ENCODE data around the gene SPIRE2. TPM values are rescaled to one million over a fixed set of nuclear protein-coding genes. Genes with fewer than 3 reads are reported as not detected.

SPIRE2 gene
- total and polyA plus RNA-seq, 2 of the 13 experiments (the other 11 are each of a cell fraction or from before 2014, with no cell fraction given): 13.3 to 37.5 TPM

DNA sequence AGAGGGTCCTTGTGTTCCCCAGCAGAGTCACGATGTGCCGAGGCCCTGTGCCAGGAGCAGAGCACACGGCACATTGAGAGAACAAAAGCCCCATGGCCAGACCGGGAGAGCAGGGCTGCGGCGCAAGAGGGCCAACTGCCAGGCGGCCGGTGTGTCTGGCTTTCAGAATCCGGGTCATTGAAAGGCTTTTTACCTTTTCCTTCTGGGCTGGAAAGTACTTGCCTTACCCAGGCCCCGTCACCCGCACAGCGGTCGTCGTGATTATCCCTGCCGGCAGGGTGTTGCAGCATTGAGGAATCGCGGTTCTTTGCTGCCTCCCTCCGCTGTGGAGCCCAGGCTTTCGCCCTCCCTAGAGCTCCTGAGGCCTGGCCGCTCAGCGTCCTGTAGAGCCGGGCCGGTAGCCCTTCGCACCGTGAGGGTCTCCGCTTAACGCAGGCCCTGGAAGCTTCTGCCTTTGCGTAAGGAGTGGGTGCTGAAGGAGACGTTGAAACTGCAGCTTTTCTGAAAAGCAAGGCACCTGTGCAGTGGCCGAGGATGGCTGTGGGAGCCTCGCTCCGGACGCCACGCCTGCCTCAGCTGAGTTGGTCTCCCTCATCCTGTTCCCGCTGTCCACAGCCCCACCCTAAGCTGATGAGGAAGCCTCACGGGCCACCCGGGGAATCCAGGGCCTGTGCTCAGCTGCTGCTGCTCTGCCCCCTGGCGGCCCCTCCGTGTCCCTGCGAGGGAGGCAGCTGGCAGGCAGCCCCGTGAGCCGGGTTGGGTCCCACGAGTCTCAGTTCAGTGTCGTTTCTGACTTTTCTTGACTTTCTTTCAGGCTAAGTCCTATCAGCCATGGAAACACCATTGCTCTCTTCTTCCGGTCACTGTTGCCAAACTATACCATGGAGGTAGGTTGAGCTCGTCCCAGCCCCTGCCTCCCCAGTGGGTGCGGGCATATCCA is 81.8 kb downstream of the SPIRE2 start (continued):
- TF ChIP-seq, protein P1, sequence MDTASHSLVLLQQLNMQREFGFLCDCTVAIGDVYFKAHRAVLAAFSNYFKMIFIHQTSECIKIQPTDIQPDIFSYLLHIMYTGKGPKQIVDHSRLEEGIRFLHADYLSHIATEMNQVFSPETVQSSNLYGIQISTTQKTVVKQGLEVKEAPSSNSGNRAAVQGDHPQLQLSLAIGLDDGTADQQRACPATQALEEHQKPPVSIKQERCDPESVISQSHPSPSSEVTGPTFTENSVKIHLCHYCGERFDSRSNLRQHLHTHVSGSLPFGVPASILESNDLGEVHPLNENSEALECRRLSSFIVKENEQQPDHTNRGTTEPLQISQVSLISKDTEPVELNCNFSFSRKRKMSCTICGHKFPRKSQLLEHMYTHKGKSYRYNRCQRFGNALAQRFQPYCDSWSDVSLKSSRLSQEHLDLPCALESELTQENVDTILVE (CRISPR knock-in tag; IDR thresholded peaks at IDR 0.05): no peak
- TF ChIP-seq ZMYM2 (CRISPR knock-in tag; IDR thresholded peaks at IDR 0.05) (no peak), BHLHE40 (IDR thresholded peaks at IDR 0.05; ENCODE audit: low read length) (peak; percentile 61), ZNF446 (CRISPR knock-in tag; IDR thresholded peaks at IDR 0.05) (no peak), ZNF430 (CRISPR knock-in tag; IDR thresholded peaks at IDR 0.05) (no peak), TCF12 (IDR thresholded peaks at IDR 0.05) (no peak), TCF12 (CRISPR knock-in tag; IDR thresholded peaks at IDR 0.05) (no peak), MEIS2 (CRISPR knock-in tag; IDR thresholded peaks at IDR 0.05) (peak; percentile 50; the same call in 1 of the 2 replicates), ZNF839 (CRISPR knock-in tag; IDR thresholded peaks at IDR 0.05; ENCODE audit: borderline replicate concordance) (no peak), CHD4 (IDR thresholded peaks at IDR 0.05; ENCODE audit: borderline replicate concordance, low read length) (no peak), ZNF75D (CRISPR knock-in tag; IDR thresholded peaks at IDR 0.05; ENCODE audit: borderline replicate concordance) (no peak), ZNF296 (CRISPR knock-in tag; conservative IDR thresholded peaks at IDR 0.05) (no peak), LBX2 (CRISPR knock-in tag; IDR thresholded peaks at IDR 0.05; ENCODE audit: borderline replicate concordance) (0 out of 2 replicates have a peak, but pooled peaks have one; percentile 68), ZNF33A (CRISPR knock-in tag; IDR thresholded peaks at IDR 0.05; ENCODE audit: borderline replicate concordance) (no peak), MXD4 (CRISPR knock-in tag; IDR thresholded peaks at IDR 0.05) (no peak), TFDP2 (CRISPR knock-in tag; IDR thresholded peaks at IDR 0.05) (no peak), CREM (IDR thresholded peaks at IDR 0.05) (no peak), CREM (CRISPR knock-in tag; IDR thresholded peaks at IDR 0.05) (no peak), ZMYM4 (CRISPR knock-in tag; IDR thresholded peaks at IDR 0.05) (no peak; the same call in 1 of the 2 replicates), TMF1 (CRISPR knock-in tag; IDR thresholded peaks at IDR 0.05; ENCODE audit: low read depth) (no peak), ZNF205 (CRISPR knock-in tag; IDR thresholded peaks at IDR 0.05) (no peak)
- TF ChIP-seq, protein P2, sequence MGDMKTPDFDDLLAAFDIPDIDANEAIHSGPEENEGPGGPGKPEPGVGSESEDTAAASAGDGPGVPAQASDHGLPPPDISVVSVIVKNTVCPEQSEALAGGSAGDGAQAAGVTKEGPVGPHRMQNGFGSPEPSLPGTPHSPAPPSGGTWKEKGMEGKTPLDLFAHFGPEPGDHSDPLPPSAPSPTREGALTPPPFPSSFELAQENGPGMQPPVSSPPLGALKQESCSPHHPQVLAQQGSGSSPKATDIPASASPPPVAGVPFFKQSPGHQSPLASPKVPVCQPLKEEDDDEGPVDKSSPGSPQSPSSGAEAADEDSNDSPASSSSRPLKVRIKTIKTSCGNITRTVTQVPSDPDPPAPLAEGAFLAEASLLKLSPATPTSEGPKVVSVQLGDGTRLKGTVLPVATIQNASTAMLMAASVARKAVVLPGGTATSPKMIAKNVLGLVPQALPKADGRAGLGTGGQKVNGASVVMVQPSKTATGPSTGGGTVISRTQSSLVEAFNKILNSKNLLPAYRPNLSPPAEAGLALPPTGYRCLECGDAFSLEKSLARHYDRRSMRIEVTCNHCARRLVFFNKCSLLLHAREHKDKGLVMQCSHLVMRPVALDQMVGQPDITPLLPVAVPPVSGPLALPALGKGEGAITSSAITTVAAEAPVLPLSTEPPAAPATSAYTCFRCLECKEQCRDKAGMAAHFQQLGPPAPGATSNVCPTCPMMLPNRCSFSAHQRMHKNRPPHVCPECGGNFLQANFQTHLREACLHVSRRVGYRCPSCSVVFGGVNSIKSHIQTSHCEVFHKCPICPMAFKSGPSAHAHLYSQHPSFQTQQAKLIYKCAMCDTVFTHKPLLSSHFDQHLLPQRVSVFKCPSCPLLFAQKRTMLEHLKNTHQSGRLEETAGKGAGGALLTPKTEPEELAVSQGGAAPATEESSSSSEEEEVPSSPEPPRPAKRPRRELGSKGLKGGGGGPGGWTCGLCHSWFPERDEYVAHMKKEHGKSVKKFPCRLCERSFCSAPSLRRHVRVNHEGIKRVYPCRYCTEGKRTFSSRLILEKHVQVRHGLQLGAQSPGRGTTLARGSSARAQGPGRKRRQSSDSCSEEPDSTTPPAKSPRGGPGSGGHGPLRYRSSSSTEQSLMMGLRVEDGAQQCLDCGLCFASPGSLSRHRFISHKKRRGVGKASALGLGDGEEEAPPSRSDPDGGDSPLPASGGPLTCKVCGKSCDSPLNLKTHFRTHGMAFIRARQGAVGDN (CRISPR knock-in tag; IDR thresholded peaks at IDR 0.05): peak; percentile 83

Data from HepG2 (cell line).